ENCODE measurements around the gene PCMTD2. TPM values are rescaled to one million over a fixed set of nuclear protein-coding genes. Genes with fewer than 3 reads are reported as not detected.

The PCMTD2 gene
- total and polyA plus RNA-seq, 2 of the 8 experiments (the other 6 are each of a cell fraction or from before 2014, with no cell fraction given) = 21.4 to 55.1 TPM

- TF ChIP-seq NRF1 (IDR thresholded peaks at IDR 0.05; ENCODE audit: low read depth, low read length) = no peak
- TF ChIP-seq SP4 (IDR thresholded peaks at IDR 0.05; ENCODE audit: low read length) = no peak
Observed at GRCh38 chr20:64232794-64233193, 22.8 kb upstream of the PCMTD2 start (continued).
